ENCODE results near the gene HDGF. TPM values are rescaled to one million over a fixed set of nuclear protein-coding genes. Genes with fewer than 3 reads are reported as not detected.

The HDGF gene
- total and polyA plus RNA-seq, 5 donors from 2014 or later, result 26.9 to 87.6 (median 41.8) TPM

Other genes with a start within 250 kb of the HDGF start
- 0.10 TPM for gene IQGAP3, start 179.1 kb downstream of the HDGF start, total RNA-seq
- under 1 TPM; 0.05 to 0.98 (median 0.41) TPM for gene IQGAP3, start 179.1 kb downstream of the HDGF start, polyA plus RNA-seq
- 2.3 TPM for gene TTC24, start 172.0 kb downstream of the HDGF start, total RNA-seq
- gene TTC24, start 172.0 kb downstream of the HDGF start, polyA plus RNA-seq, result under 1 TPM in 3 of 4 donors, not detected in 1; 0.34 to 0.65 (median 0.35) TPM
- 29.2 TPM for gene NAXE, start 159.9 kb downstream of the HDGF start, total RNA-seq
- gene NAXE, start 159.9 kb downstream of the HDGF start, polyA plus RNA-seq, result 100 to 1,000 TPM in 1 of 4 donors, 10 to 100 TPM in 3; 87.3 to 102 (median 92.2) TPM
- 27.5 TPM for gene GPATCH4, start 150.2 kb downstream of the HDGF start, total RNA-seq
- gene GPATCH4, start 150.2 kb downstream of the HDGF start, polyA plus RNA-seq, result 10 to 100 TPM; 20.2 to 34.6 (median 27.6) TPM
- not detected for gene HAPLN2, start 132.3 kb downstream of the HDGF start, total RNA-seq
- gene HAPLN2, start 132.3 kb downstream of the HDGF start, polyA plus RNA-seq, result not detected
- gene BCAN, start 109.6 kb downstream of the HDGF start, total RNA-seq, result not detected
- not detected for gene BCAN, start 109.6 kb downstream of the HDGF start, polyA plus RNA-seq
- gene NES, start 74.3 kb downstream of the HDGF start, total RNA-seq, result 0.10 TPM
- not detected for gene NES, start 74.3 kb downstream of the HDGF start, polyA plus RNA-seq
- 5.1 TPM for gene CRABP2, start 46.1 kb downstream of the HDGF start, total RNA-seq
- gene CRABP2, start 46.1 kb downstream of the HDGF start, polyA plus RNA-seq, result not detected
- gene METTL25B, start 23.2 kb downstream of the HDGF start, total RNA-seq, result 19.0 TPM
- 1 to 10 TPM; 4.3 to 8.7 (median 7.2) TPM for gene METTL25B, start 23.2 kb downstream of the HDGF start, polyA plus RNA-seq
- gene ISG20L2, start 22.9 kb downstream of the HDGF start, total RNA-seq, result 76.7 TPM
- 10 to 100 TPM; 15.8 to 17.8 (median 17.0) TPM for gene ISG20L2, start 22.9 kb downstream of the HDGF start, polyA plus RNA-seq
- gene MRPL24, start 10.6 kb downstream of the HDGF start, total RNA-seq, result 18.2 TPM
- gene MRPL24, start 10.6 kb downstream of the HDGF start, polyA plus RNA-seq, result 10 to 100 TPM; 72.5 to 86.4 (median 79.3) TPM
- 67.8 TPM for gene PRCC, start 15.9 kb upstream of the HDGF start, total RNA-seq
- 10 to 100 TPM; 35.5 to 43.3 (median 36.4) TPM for gene PRCC, start 15.9 kb upstream of the HDGF start, polyA plus RNA-seq
- 158 TPM for gene SH2D2A, start 65.2 kb upstream of the HDGF start, total RNA-seq
- gene SH2D2A, start 65.2 kb upstream of the HDGF start, polyA plus RNA-seq, result 10 to 100 TPM; 27.3 to 36.4 (median 31.2) TPM
- gene INSRR, start 107.4 kb upstream of the HDGF start, total RNA-seq, result 0.07 TPM
- gene INSRR, start 107.4 kb upstream of the HDGF start, polyA plus RNA-seq, result not detected
- 0.91 TPM for gene NTRK1, start 109.2 kb upstream of the HDGF start, total RNA-seq
- gene NTRK1, start 109.2 kb upstream of the HDGF start, polyA plus RNA-seq, result under 1 TPM in 3 of 4 donors, not detected in 1; 0.06 to 0.44 (median 0.10) TPM
- gene PEAR1, start 142.0 kb upstream of the HDGF start, total RNA-seq, result 1.3 TPM
- not detected for gene PEAR1, start 142.0 kb upstream of the HDGF start, polyA plus RNA-seq
- gene LRRC71, start 169.0 kb upstream of the HDGF start, total RNA-seq, result not detected
- gene LRRC71, start 169.0 kb upstream of the HDGF start, polyA plus RNA-seq, result not detected